ENCODE measurements around the gene RFX1.

Gene RFX1

GRCh38 chr19:13995878-13996765 is 10.0 kb downstream of the RFX1 start:
- no peak for DNase-seq

- DNase-seq, result no peak
Observed at GRCh38 chr19:13995017-13995728, 10.9 kb downstream of the RFX1 start.

- DNase-seq, result no peak
Observed at GRCh38 chr19:13993590-13994300, 12.4 kb downstream of the RFX1 start.

GRCh38 chr19:13992025-13992424 is 14.1 kb downstream of the RFX1 start:
- DNase-seq, result no peak

GRCh38 chr19:13990085-13990484 is 16.0 kb downstream of the RFX1 start:
- DNase-seq, result no peak

- DNase-seq, result no peak
Observed at GRCh38 chr19:13989487-13989886, 16.6 kb downstream of the RFX1 start.

GRCh38 chr19:13987101-13987890 is 18.8 kb downstream of the RFX1 start:
- DNase-seq, result no peak

- DNase-seq, result peak; percentile 36 to 63
Observed at GRCh38 chr19:13986348-13986904, 19.7 kb downstream of the RFX1 start.

GRCh38 chr19:13985771-13986347 is 20.3 kb downstream of the RFX1 start:
- DNase-seq, result peak in 1 of 2 experiments; percentile 40

GRCh38 chr19:13984875-13985741 is 21.0 kb downstream of the RFX1 start:
- DNase-seq, result no peak

GRCh38 chr19:13984186-13984585 is 21.9 kb downstream of the RFX1 start:
- peak in 1 of 2 experiments; percentile 11 for DNase-seq

GRCh38 chr19:13983213-13983889 is 22.8 kb downstream of the RFX1 start:
- peak; percentile 71 to 94 for DNase-seq

- no peak for DNase-seq
Observed at GRCh38 chr19:13982773-13983172, 23.3 kb downstream of the RFX1 start.

- peak in 1 of 2 experiments; percentile 26 for DNase-seq
Observed at GRCh38 chr19:13981988-13982501, 24.1 kb downstream of the RFX1 start.

- DNase-seq, result no peak
Observed at GRCh38 chr19:13981467-13981866, 24.7 kb downstream of the RFX1 start.

GRCh38 chr19:13981021-13981420 is 25.1 kb downstream of the RFX1 start:
- no peak for DNase-seq

- no peak for DNase-seq
Observed at GRCh38 chr19:13980340-13980739, 25.8 kb downstream of the RFX1 start.

- no peak for DNase-seq
Observed at GRCh38 chr19:13979686-13980085, 26.4 kb downstream of the RFX1 start.

GRCh38 chr19:13979244-13979615 is 26.9 kb downstream of the RFX1 start:
- DNase-seq, result no peak

Measured in NCI-H2081 (cell line).